HG03571 (cell line): ENCODE results near the gene SPINK4.

Experiments used
- ATAC-seq: cut with Tn5 transposase; IDR thresholded peaks from one replicate; pipeline ENCODE4 v1.9.1; 2021; ENCODE audit not compliant: unreplicated experiment

The SPINK4 gene

DNA sequence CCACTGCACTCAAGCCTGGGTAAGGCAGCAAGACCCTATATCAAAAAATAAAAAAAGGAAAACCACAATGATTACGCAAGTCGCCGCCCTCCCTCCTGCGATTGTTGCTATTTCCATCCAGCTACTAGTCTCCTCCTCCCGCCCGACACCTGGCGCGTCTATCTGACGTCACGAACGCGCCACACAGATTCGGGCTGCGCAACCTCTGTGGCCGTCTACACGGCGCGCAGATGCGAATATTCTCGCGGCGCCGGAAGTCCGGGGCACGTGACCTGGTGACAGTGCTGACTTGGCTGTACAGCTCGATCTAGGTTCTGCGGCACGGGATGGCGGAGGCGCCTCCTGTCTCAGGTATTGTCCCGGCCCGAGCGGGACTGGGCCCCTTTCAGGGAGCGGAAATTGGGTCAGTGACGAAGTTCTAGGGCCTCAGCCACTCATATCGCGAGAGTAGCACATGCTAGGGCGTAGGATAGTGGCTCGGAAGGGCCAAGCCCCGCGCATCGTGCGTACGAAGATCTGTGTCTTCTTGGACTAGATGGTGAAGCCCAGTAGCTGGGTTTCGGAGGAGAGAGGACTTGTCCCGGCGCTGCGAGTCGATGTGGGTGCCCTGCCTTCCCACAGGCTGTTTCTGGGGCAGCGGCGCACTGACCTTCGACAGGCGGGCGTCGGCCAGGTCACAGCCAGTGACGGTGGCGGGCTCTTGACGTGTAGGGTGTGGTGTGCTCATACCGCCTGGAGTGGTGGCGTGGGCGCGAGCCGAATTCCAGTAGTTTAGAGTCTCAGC is 50.5 kb downstream of the SPINK4 start, which contains the start of gene NFX1:
Gene NFX1 (plus strand): TSS at position 270 of the 784 bp plus-strand sequence. CDS start 57 bp downstream, at position 327.
- peak; percentile 73 for ATAC-seq

DNA sequence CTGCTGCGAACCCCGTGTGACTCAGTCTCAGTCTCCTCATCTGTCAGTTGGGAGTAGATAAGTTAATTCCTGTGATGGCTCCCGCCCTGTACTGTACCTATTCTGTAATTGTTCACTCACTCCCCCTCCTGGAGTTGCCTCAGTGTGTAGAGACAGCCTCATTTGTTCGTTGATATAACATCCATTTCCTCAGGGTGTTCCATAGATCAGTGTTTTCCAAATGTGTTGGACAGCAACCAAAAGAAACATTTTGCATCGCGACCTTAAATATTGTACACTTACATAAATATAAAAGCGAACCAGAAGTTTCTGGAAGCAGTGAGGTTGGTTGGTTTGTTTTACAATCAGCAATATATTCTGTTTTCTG is 51.0 kb downstream of the SPINK4 start:
- ATAC-seq = no peak

DNA sequence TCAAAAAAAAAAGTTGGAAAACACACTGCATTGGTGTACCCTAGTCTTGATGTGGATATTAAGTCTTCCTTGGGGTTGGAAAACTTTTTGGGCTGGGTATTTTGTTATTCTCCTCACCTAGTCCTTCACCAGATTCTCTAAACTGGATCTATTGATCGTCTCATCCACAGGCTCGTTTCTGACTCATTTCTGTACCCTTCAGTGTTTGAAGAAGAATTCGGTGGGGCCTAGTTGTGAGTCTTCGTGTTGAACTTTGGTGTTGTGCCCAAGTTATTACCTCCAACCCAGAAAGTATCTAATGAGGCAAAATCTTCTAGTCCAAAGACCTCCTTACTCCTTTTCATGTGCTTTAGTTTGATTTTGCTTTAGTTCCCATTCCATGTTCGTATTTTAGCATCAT is 51.9 kb downstream of the SPINK4 start:
- no peak for ATAC-seq

- no peak for ATAC-seq
Observed at GRCh38 chr9:33293782-33294181, 53.8 kb downstream of the SPINK4 start.

GRCh38 chr9:33294670-33295432 is 54.9 kb downstream of the SPINK4 start:
- ATAC-seq = no peak

DNA sequence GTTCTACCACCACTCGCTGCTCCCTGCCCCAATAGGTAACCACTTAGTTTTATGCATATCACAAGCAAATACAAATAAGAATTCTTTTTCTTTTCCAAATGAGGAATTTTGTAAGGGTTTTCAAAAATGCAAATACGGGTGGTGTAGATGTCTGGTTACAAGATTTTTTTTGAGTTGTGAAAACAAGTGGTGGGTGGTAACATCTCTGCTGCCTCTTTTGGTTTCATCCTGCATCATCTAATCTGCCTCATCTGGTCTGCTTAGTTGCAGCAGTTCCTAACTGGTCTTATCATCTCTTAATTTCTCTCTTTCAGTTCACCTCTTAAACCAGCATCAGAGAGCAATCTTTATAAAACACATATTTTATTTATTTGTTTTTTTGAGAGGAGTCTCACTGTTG is 55.6 kb downstream of the SPINK4 start:
- no peak for ATAC-seq

DNA sequence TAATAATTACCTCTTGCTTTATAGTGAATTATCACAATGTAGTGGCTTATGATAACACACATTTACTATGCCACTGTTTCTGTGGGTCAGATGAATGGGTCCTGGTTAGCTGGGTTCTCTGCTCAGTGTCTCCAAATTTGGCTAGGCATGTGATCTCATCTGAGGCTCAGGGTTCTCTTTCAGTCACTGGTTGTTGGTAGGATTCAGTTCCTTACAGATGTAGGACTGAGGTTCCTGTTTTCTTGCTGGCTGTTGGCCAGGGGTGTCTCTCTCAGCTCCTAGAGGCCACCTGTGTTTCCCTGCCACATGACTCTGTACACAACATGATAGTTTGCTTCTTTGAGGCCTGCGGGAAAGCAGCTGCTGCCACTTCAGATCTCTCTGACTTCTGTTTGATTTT is 57.5 kb downstream of the SPINK4 start:
- peak; percentile 91 for ATAC-seq
